Measurements from ENCODE around the gene GALNT7.

- no peak for TF ChIP-seq CTCF (IDR thresholded peaks at IDR 0.05)
- no peak for TF ChIP-seq POLR2A (IDR thresholded peaks at IDR 0.05)
- no peak for TF ChIP-seq EP300 (IDR thresholded peaks at IDR 0.05)
These were observed 43.2 kb downstream of the GALNT7 start for GRCh38 chr4:173211838-173212237.

All from ovary (tissue), 3 donors.